GM19035 (cell line): ENCODE results near the gene PDZD2.
"Not testable (repeated sequence)": the region's sequence is repeated elsewhere in the genome, so short reads cannot be mapped to it uniquely, and the experiment has no call there.

ENCODE experiments used
- ATAC-seq: cut with Tn5 transposase; IDR thresholded peaks from one replicate; pipeline ENCODE4 v1.9.1; 2021; ENCODE audit not compliant: unreplicated experiment

PDZD2 gene

GRCh38 chr5:31963358-31964006 lies 324.6 kb downstream of the PDZD2 start:
- no peak for ATAC-seq

- ATAC-seq = no peak
Observed at GRCh38 chr5:31964007-31964360, 325.1 kb downstream of the PDZD2 start.

- ATAC-seq = no peak
Observed at GRCh38 chr5:31965227-31965626, 326.3 kb downstream of the PDZD2 start.

GRCh38 chr5:31966936-31967335 lies 328.0 kb downstream of the PDZD2 start:
- ATAC-seq = no peak

DNA sequence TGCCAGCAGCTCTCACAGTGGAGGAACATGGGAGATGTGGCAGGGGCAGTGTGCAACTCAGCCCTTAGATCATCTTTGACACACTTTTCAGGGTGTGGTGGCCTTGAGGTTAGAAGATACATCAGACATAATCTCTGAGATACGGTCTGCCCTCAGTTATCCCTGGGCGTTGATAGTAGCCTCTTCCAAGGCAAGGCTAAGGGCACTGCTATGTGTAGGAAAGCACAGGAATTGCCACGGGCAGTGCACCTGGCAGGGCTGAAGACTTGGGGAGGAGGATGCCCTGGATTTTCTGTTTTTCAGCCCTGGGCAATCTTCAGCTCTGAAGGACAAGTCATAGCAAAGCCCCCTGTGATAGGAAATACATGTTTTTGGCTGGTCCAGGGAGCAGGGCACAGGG lies 328.5 kb downstream of the PDZD2 start:
- ATAC-seq = no peak

- ATAC-seq = no peak
Observed at GRCh38 chr5:31972558-31972957, 333.6 kb downstream of the PDZD2 start.

DNA sequence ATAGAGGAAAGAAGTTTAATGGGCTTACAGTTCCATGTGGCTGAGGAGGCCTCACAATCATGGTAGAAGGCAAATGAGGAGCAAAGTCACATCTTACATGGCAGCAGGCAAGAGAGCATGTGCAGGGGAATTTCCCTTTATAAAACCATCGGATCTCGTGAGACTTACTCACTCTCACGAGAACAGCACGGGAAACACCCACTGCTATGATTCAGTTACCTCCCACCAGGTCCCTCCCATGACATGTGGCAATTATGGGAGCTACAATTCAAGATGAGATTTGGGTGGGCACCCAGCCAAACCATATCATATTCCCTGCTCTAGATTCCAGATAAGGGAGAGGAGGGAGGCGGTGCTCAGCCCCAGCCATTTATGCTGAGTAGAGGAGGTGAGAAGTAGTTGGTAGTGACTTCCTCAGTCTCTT lies 336.3 kb downstream of the PDZD2 start:
- not testable (repeated sequence) for ATAC-seq

- no peak for ATAC-seq
Observed at GRCh38 chr5:31976169-31976568, 337.2 kb downstream of the PDZD2 start.

DNA sequence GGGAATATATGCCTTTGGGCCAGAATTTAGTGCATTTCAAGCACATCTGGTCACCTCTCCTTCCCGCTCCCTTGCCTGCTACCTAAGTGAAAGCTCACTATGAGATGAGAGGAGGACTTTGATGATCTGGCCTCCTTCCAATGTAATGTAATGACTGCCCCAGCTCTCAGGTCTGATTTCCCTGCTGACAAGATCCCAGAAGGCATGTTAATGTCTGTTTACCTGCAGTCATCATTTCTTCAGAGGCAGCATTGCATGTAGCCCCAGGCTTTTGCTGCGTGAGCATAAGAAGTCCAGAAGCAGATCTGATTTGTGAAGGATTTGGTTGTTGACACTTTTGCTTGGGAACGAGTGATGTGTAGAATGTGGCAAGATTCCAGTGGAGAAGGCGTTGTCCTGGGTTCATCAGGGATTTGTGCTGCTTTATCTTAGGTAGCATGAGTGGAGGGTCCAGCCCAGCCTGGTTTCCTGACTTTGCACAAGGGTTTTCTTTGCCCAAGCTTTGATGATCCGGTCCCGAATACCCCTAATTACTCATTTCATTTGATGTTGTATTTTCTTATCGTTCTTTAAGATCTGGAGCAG lies 342.5 kb downstream of the PDZD2 start:
- no peak for ATAC-seq

DNA sequence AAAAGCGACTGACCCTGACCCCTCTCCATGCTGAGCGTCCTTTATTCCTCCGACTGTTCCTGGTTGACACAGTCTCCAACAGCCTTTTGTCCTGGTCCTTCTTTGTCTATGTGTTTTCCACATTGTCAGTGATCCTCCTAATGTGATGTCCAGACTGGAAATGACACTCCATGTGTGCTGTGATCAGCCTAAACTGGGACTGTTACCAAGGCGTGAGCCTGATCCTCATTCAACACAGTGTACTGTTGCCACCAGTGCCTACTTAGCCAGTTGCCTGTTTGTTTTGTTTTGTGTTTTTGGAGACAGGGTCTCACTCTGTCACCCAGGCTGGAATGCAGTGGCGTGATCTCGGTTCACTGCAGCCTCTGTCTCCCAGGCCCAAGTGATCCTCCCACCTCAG lies 343.1 kb downstream of the PDZD2 start:
- no peak for ATAC-seq

- no peak for ATAC-seq
Observed at GRCh38 chr5:31982621-31983020, 343.7 kb downstream of the PDZD2 start.

DNA sequence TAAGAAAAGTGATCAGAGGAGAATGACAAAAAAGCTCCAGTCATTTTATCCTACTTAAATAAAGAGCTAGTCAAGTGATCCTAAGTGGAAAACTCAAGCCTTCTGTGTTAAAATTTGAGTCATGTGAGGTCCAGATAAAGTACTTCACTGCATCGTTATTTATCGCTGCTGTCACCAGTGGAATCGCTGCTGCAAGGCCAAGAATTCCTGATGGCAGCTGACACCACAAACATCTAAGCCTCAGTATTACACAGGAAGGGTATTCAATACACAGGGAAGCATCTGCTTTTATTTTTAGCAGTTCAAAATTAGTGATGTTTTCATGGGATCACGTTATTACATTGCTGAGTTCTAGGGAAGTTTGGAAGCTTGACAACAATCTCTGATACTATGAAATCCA lies 344.9 kb downstream of the PDZD2 start:
- no peak for ATAC-seq

- ATAC-seq = no peak
Observed at GRCh38 chr5:31984691-31985090, 345.8 kb downstream of the PDZD2 start.

DNA sequence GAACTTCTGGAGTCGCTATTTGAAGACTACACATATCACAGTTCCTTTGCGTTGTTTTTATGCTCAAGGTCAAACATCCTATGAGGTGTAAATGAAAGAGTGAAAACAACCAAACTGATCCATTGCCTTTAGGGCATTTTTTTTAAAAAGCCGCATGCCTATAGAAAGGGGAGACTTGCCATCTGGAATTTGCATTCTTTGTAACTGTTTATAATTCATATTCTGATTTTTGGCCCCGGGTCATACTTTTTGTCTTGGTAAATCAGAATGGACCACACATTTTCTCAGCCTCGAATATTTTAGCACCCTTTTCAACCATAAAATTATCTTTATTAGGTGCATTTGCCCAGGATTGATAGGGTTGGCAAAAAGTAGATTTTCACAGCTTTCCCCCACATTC lies 347.2 kb downstream of the PDZD2 start:
- ATAC-seq = no peak

DNA sequence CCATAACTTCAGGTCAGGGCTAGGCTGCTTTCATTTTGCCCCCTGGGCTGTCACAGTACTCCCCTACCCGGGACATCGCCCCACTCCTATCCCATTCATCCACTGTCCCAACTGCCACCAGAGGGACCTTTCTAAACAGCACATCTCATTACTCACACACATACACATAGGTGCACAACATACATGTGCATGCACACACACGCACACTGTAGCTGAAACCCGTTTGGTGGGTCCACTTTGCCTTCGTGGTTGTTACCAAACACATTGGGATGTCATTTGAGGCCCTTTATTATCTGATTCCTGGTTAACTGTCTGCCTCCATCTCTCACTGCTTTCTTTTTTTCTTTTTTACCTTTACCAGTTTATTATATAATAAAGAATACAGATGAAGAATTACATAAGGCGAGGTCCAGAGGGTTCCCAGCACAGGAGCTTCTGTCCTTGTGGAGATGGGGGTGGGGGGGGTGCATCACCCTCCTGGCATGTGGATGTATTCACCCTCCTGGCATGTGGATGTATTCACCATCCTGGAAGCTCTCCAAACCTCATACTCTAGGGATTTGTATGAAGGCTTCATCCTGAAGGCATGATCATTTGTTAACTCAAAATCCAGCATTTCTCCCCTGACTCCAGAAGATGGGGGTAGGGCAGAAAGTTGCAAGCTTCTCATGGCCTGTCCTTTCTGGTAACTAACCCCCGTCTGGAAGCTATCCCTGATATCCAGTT lies 349.2 kb downstream of the PDZD2 start:
- ATAC-seq = no peak

- no peak for ATAC-seq
Observed at GRCh38 chr5:31990081-31990650, 351.2 kb downstream of the PDZD2 start.

- ATAC-seq = no peak
Observed at GRCh38 chr5:31990701-31991110, 351.8 kb downstream of the PDZD2 start.

DNA sequence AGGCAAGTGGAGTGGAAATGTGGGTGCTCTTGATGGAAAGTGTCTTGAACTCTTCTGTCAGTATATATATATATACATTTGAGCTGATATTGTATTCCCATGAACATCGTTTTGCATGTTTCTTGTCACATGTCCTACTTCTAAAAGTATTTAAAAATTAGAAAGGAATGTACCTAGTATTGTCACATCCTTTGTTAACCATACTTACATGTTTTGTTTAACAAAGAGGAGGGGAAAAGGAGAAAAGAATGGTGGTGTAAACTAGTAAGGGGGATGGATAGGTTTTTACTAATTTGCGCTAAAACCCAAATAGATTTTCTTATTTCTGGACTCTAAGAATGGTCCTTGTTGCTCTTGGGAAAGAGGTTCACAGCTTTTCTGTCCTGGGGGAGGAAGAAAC lies 353.4 kb downstream of the PDZD2 start:
- no peak for ATAC-seq

- ATAC-seq = no peak
Observed at GRCh38 chr5:31993165-31993961, 354.4 kb downstream of the PDZD2 start.

GRCh38 chr5:31995006-31995405 lies 356.1 kb downstream of the PDZD2 start:
- ATAC-seq = peak; percentile 58

DNA sequence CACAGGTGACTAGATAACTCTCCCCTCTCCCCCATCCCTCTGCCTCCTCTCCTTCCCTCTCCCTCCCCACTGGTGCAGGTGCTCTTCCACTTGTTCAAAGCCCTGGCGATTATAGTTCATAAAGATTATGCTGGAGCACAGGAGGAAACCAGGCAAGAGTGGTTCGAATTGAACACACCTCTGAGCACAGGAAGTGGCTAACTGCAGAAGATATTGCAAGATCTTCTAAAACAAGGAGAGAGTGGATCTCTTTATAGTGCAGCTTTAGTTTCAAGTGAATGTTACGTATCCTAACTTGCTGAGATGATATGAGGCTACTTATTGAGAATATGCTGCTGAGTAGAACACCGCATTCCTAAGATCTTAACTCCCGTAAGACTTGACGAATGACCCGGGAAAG lies 356.8 kb downstream of the PDZD2 start:
- no peak for ATAC-seq
